Fibroblast of villous mesenchyme (primary cell): ENCODE measurements around the gene ZNF786. TPM values are rescaled to one million over a fixed set of nuclear protein-coding genes. Genes with fewer than 3 reads are reported as not detected.
"Not testable (repeated sequence)": the region's sequence is repeated elsewhere in the genome, so short reads cannot be mapped to it uniquely, and the experiment has no call there.

Experiments
- DNase-seq: peaks from one replicate; pipeline ENCODE4 v3.0.0-alpha.2; 2010; ENCODE audit warnings: low read depth
- H3K4me3 ChIP-seq: 2 replicates; pipeline ENCODE4 v1.5.1; 2011; ENCODE audit warnings: low read depth, mild to moderate bottlenecking, low read length
- CTCF ChIP-seq: IDR thresholded peaks from 2 replicates; pipeline ENCODE4 v1.5.1; 2012; ENCODE audit warnings: low read depth, mild to moderate bottlenecking, low read length; ENCODE audit not compliant: insufficient read depth
- total RNA-seq: library from RNA; depleted of rRNA; stranded (reverse); fragments of >200 nt; gene quantifications from 2 replicates; pipeline ENCODE4 v1.2.3, GENCODE V29; 2012

Gene ZNF786
- total RNA-seq, 1 donor: 9.1 TPM

GRCh38 chr7:149050941-149051340, 39.6 kb downstream of the ZNF786 start:
- H3K4me3 ChIP-seq: no peak overlapping the region
- DNase-seq: no peak
- TF ChIP-seq CTCF: no peak

- no peak for TF ChIP-seq CTCF
- DNase-seq: no peak
- H3K4me3 ChIP-seq: no peak overlapping the region
These were observed 41.7 kb downstream of the ZNF786 start for GRCh38 chr7:149048805-149049204.

GRCh38 chr7:149046416-149046815, 44.1 kb downstream of the ZNF786 start:
- no peak for DNase-seq
- no peak for TF ChIP-seq CTCF
- H3K4me3 ChIP-seq: no peak overlapping the region

GRCh38 chr7:149043936-149044335, 46.6 kb downstream of the ZNF786 start:
- no peak for TF ChIP-seq CTCF
- DNase-seq: no peak

GRCh38 chr7:149041350-149041749, 49.2 kb downstream of the ZNF786 start:
- no peak for DNase-seq
- no peak for TF ChIP-seq CTCF

More at GRCh38 chr7:149043936-149044335, 46.6 kb downstream of the ZNF786 start:
- no peak overlapping the region for H3K4me3 ChIP-seq

GRCh38 chr7:149038641-149039040, 51.9 kb downstream of the ZNF786 start:
- H3K4me3 ChIP-seq, DNase-seq: not testable (repeated sequence)

More at GRCh38 chr7:149041350-149041749, 49.2 kb downstream of the ZNF786 start:
- no peak overlapping the region for H3K4me3 ChIP-seq

GRCh38 chr7:149036676-149037075, 53.8 kb downstream of the ZNF786 start:
- no peak overlapping the region for H3K4me3 ChIP-seq
- TF ChIP-seq CTCF: no peak
- DNase-seq: no peak

- no peak overlapping the region for H3K4me3 ChIP-seq
- TF ChIP-seq CTCF: no peak
- DNase-seq: no peak
These were observed 59.1 kb downstream of the ZNF786 start for GRCh38 chr7:149031353-149031910.

- not testable (repeated sequence) for DNase-seq, H3K4me3 ChIP-seq
These were observed 60.1 kb downstream of the ZNF786 start for GRCh38 chr7:149030439-149030838.
